ENCODE results near the gene MYO5B.

DNA sequence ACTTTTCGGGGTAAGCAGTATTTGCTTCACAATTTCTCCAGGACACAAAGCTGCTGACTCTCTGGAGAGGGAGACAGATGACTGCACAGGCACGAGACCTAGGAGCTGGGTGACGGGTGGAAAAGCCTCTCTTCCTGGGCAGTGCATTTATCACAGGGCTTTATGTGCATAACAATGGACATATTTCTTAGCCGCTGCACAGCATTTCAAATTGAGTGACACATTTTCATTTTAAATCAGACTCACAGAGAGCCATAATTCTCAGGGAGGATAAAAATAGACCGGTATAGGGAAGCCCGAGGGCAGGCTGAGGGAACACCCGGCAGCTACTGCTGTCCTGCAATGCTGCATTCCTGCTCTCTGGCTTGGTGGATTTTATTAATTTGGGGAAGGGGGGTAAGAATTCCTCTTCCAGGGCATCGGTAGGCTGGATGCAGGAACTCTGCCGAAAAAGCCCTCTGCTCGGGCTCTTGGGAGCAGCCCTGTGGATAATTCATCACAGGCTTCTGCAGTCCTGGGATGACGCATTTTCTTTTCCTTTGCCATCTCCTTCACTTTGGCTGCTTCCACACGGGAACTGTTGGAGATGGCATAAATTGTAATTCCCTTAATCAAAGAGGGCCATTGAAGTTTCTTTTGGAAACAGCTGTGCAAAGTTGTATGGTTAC is 273.5 kb downstream of the MYO5B start:
- TF ChIP-seq, protein P1, sequence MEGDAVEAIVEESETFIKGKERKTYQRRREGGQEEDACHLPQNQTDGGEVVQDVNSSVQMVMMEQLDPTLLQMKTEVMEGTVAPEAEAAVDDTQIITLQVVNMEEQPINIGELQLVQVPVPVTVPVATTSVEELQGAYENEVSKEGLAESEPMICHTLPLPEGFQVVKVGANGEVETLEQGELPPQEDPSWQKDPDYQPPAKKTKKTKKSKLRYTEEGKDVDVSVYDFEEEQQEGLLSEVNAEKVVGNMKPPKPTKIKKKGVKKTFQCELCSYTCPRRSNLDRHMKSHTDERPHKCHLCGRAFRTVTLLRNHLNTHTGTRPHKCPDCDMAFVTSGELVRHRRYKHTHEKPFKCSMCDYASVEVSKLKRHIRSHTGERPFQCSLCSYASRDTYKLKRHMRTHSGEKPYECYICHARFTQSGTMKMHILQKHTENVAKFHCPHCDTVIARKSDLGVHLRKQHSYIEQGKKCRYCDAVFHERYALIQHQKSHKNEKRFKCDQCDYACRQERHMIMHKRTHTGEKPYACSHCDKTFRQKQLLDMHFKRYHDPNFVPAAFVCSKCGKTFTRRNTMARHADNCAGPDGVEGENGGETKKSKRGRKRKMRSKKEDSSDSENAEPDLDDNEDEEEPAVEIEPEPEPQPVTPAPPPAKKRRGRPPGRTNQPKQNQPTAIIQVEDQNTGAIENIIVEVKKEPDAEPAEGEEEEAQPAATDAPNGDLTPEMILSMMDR (IDR thresholded peaks at IDR 0.05; ENCODE audit: poor library complexity, severe bottlenecking): no peak
- TF ChIP-seq EZH2 (IDR thresholded peaks at IDR 0.05; ENCODE audit: borderline replicate concordance, insufficient read depth, low read length, poor library complexity, severe bottlenecking): no peak
- TF ChIP-seq, protein P2, sequence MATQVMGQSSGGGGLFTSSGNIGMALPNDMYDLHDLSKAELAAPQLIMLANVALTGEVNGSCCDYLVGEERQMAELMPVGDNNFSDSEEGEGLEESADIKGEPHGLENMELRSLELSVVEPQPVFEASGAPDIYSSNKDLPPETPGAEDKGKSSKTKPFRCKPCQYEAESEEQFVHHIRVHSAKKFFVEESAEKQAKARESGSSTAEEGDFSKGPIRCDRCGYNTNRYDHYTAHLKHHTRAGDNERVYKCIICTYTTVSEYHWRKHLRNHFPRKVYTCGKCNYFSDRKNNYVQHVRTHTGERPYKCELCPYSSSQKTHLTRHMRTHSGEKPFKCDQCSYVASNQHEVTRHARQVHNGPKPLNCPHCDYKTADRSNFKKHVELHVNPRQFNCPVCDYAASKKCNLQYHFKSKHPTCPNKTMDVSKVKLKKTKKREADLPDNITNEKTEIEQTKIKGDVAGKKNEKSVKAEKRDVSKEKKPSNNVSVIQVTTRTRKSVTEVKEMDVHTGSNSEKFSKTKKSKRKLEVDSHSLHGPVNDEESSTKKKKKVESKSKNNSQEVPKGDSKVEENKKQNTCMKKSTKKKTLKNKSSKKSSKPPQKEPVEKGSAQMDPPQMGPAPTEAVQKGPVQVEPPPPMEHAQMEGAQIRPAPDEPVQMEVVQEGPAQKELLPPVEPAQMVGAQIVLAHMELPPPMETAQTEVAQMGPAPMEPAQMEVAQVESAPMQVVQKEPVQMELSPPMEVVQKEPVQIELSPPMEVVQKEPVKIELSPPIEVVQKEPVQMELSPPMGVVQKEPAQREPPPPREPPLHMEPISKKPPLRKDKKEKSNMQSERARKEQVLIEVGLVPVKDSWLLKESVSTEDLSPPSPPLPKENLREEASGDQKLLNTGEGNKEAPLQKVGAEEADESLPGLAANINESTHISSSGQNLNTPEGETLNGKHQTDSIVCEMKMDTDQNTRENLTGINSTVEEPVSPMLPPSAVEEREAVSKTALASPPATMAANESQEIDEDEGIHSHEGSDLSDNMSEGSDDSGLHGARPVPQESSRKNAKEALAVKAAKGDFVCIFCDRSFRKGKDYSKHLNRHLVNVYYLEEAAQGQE (IDR thresholded peaks at IDR 0.05; ENCODE audit: borderline replicate concordance): peak; percentile 16
- no peak for TF ChIP-seq TAF1 (IDR thresholded peaks at IDR 0.05; ENCODE audit: low read depth)
